HG03520 (cell line): Measurements from ENCODE around the gene TMEM178B.
"Not testable (repeated sequence)": the region's sequence is repeated elsewhere in the genome, so short reads cannot be mapped to it uniquely, and the experiment has no call there.

ENCODE experiments used
- ATAC-seq: cut with Tn5 transposase; IDR thresholded peaks from one replicate; pipeline ENCODE4 v1.9.1; 2021; ENCODE audit warnings: mild to moderate bottlenecking, moderate library complexity; ENCODE audit not compliant: unreplicated experiment

Gene TMEM178B

DNA sequence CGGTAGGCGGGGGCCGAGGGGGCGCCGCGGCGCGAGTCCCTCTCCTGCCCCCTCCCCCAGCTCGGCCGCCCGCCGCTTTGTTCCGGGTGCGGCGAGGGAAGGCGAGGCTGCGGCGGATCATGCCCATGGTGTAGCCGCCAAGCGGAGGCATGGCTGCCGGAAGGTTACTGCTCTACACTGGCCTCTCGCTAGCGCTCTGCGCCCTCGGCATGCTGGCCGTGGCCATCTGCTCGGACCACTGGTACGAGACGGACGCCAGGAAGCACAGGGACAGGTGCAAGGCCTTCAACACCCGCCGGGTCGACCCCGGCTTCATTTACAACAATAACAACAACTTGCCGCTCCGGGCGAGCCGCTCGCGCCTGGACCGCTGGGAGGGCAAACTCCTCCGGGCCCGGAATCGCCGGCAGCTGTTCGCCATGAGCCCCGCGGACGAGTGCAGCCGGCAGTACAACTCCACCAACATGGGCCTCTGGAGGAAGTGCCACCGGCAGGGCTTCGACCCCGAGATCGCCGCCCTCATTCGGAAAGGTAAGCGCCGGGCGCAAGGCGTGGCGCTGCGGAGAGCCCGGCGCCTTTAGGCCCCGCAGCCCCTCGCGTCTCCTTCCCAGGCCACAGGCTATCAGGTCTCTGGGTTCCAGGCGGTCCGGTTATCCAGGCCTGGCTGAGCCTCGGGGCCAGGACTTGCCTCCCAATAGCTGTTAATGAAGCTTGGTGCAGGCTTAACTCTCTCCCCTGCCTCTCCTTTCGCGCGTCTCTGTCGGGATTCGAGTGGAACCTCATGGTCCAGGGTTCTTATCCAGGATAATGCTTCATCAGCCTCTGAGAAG is 513 bp downstream of the TMEM178B start:
- no peak for ATAC-seq

DNA sequence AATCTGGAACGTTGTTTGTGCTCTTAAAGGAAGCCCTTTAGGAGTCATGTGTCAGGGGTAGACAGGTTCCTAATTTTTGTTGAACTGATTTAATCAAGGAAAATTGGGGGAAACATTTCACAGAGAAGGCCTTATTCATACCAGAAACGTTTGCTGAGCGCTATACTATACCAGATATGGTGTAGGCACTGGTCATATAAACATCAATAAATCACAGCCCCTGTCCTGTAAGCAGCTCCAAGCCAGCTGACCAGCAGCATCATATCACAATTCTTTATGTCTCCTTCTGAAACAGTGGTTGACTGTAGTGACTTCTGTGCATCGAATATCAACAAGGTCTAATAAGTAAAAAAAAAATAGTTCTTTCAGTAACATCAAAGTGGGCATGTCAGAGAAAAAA is 1.1 kb downstream of the TMEM178B start:
- ATAC-seq = no peak

DNA sequence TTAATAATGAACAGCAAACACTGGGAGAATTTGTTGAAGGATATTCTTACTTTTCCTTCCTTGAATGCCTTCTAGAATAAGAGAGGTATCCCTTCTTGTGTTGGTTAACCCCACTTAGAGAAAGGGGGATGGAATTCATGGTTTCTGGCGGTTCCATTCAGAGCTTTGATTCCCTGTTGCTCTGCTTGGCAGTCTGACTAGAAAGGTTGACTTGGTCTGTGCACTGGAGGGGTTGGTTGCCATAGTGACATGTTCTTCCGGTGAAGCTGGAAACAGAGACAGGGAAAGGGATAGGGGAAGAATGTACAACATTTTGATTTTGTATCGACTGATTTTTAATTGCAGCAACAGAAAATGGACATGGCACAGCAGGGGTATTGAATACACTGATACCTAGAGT is 2.5 kb downstream of the TMEM178B start:
- ATAC-seq = no peak

DNA sequence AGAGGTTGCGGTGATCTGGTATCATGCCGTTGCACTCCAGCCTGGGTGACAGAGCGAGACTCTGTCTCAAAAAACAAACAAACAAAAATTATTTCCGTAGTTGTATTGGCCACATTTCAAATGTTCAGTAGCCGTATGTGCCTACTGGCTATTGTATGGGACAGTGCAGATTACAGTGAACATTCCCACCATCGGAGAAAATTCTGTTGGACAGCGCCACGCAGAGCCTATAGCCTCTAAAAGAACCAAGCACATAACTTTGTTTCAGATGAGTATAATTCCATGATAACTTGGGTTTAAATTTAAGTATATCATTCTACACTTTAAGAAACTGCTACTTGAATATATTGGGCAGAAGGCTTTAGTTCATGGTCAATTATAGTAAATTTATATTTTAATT is 5.4 kb downstream of the TMEM178B start:
- ATAC-seq = no peak

DNA sequence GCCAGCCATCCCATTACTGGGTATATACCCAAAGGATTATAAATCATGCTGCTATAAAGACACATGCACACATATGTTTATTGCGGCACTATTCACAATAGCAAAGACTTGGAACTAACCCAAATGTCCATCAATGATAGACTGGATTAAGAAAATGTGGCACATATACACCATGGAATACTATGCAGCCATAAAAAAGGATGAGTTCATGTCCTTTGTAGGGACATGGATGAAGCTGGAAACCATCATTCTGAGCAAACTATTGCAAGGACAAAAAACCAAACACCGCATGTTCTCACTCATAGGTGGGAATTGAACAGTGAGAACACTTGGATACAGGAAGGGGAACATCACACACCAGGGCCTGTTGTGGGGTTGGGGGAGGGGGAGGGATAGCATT is 15.6 kb downstream of the TMEM178B start:
- not testable (repeated sequence) for ATAC-seq

DNA sequence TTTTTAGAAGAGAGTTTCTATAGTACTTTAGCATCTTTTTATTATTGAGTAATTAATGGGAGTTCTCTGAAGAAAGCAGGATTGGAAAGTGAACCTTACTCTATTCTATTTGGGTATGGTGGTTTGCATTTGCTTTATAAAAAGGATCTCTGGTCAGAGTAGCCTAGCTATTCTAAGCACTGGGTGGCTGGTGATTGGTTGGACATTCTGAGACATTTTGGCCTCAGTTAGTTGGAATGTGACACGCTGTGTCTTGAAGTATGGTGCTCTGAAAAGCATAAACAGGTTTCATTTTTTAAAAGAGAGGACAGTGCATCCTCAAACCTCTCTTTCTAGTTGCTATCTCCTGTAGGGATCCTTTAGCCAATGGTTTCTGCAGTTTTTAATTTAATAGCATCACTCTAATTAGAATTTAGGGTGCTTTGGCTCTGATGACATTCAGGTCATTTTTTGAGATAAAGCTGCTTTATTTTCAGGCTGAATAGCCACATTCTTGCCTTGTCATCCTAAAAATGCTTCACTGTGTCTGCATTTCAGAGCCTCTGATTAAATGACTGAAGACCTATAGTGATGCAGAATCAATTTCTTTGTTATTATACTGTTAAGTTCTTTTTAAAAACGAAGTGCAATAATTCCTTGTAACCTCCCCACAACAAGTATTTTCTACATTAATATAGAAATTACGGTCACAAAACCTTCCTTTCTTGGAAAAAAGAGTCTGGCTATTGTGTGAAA is 20.6 kb downstream of the TMEM178B start:
- ATAC-seq = no peak

DNA sequence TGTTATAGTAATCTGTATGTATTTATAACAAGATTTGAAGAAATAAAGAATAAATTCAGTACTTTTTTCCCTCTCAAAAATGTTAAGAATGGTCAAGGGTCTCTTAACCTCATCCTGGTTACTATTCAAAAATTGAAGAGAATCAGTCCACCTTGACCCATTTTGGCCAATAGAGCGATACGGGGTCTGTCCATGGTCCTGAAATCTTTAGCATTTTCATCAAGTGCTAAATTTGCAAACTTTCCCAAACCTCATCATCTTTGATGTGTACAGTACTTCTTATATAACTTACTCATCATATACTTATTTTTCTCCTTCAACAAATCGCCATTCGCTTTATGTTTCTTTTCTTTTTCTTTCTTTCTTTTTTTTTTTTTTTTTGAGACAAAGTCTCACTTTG is 23.6 kb downstream of the TMEM178B start:
- no peak for ATAC-seq

DNA sequence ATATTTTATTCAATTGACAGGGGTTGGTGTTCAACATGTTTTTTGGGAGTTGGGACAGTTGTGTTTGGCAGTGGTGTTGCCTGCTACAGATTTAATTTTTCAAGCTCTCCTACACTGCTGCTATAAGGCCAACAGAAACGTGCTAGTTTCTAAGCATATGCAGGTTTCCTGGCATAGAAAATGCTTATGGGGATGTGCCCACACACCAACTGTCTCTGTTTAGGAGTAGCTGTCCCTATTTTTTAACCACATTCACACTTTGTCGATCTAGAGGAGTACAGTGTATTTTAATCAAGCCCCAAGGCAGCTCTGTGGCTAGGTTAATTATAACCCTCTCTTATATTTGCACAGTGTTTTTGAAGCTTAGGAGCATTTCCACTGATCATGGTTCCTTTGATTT is 28.6 kb downstream of the TMEM178B start:
- ATAC-seq = no peak

DNA sequence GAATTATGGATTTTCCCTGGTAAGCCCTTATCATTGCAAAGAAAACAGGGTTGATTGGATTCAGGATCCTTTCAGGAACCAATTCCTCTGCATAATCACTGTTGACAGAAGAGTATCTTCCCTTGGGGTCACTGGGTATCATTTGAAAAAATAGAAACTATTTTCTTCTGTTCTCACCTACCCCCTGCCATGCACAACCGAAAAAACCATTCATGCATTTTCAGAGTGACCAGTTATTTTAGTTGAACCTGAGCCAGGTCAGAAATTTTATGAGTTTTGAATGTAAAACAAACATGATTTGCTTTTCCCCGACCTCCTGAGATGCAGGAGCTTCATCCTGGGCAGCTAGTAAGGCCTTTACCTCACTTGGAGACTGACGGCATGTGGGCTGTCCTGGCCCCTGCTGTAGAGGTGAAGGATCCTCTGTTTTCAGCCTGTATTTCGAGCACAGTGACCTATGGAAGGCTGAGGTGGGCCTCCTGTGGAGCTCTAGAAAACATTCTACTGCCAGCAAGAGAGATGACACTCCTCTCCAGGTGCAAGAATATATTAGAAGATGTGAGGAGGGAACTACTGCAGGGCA is 30.1 kb downstream of the TMEM178B start:
- ATAC-seq = no peak

DNA sequence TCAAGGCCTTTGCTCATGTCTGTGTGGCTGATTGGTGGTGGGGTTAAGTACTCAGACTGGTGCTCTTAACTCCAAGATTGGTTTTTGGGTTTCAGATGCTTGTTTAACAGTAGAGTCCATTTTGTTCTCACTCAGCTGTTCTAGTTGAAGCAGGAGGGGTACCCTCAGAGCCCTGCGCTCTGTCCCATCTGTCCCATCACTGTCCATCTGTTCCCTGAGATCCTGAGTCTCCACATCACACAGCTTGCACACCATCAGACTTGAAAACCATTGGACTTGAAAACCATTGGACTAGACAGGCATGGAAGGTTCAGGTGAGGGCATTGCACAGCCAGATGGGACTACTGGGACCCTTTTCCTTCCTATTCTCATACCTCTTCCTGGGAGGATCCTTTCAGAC is 39.3 kb downstream of the TMEM178B start:
- no peak for ATAC-seq

DNA sequence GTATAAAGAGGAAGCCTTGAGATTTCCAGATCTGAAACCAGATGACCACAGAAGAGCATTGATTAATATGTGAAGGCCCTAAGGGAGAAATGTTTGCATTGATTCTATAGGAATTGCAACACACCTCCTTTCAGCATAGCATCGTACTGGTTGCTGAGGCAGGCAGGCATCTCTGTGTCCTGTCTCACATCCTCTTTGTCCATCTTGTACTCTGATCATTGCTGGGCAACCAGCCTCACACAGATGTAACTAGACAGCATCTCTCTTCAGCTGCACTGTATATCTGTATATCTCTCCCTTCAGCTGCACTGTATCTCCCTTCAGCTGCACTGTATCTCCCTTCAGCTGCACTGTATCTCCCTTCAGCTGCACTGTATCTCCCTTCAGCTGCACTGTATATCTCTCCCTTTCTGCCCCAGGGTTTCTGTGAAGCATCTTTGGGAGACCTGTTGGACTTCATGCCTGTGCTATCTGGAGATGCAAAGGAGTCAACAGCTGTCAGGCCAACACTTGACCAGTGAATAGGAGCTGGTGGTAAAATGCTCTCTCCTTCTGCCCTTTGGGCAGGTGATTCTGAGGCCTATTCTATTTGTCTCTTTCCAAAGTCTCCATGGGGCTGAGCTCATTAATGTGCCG is 40.3 kb downstream of the TMEM178B start:
- ATAC-seq = no peak

DNA sequence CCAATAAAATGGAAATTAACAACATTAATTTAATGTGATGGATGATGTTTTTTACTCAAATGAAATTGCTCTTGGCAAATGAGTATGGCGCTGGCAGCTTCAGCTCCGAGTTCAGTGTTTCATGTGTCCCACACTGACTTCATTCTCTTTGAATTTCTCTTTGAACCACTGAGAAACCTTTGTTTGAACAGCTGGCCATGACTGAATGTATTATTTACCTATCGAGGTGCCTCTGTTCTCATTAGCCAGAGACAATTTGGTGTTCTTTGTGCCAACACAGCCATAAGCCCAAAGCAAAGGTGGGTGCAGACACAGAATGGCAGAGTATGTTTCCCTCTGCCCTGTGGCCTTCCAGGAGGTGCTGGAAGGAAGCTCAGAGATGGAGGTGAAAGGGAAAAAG is 42.1 kb downstream of the TMEM178B start:
- ATAC-seq = no peak

DNA sequence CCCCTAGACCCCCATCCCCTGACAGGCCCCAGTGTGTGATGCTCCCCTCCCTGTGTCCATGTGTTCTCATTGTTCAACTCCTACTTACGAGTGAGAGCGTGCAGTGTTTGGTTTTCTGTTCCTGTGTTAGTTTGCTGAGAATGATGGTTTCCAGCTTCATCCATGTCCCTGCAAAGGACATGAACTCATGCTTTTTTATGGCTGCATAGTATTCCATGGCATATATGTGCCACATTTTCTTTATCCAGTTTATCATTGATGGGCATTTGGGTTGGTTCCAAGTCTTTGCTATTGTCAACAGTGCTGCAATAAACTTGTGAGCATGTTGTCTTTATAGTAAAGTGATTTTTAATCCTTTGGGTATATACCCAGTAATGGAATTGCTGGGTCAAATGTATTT is 42.8 kb downstream of the TMEM178B start:
- not testable (repeated sequence) for ATAC-seq

DNA sequence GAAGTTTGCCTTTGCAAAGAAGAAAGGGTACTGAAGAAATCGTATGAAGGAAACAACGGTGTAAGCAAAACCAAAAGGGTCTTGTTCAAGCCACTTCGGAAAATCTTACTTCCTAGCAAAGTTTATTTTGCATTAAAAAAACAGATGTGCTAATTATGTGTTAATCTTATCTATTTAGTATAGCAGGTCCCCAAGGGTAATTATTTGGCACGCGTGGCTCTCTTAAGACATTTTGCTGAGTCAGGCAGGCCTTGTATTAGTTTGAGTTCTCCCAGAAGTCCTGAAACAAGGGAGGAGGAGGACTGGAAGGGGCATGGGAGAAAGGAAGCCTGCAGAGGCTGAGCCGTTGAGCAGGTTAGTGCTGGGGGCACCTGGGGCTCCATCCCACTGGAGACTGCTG is 44.9 kb downstream of the TMEM178B start:
- no peak for ATAC-seq

DNA sequence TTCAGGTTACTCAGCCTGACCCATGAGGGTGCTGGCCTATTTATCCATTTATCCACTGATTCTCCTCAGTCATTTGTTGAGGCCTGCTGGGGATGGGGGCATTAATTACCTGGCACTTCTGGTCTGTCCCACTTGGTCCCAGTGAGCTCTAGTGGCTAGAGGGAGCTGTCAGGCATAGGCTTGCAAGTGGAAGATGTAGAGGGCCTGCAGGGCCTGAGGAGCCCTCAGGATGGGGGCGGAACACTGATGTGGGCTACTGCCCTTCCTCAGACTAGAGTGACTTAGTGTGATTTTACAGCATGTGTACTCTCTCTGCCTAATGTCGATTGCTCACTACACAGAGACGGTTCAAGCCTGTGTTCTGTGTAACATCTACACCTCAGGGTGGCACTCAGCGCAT is 45.3 kb downstream of the TMEM178B start:
- ATAC-seq = no peak

DNA sequence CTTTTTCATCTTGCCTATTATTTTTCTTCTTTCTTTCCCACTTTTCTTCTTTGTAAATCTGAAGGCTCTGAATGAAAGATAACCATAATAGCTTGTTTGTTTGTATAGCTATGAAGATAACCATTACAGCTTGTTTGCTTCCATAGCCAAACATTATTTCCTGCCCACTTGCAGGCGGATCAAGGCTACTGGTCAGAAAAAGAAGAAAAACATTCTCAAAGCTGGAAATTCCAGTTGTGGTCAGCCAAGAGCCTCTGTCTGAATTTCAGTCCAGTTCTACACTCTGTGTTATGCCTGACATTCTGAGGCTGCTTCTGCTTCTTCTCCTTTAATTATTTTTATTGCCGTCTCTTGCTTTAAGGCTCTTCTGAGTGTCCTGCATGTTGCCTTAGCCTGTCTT is 48.9 kb downstream of the TMEM178B start:
- no peak for ATAC-seq

DNA sequence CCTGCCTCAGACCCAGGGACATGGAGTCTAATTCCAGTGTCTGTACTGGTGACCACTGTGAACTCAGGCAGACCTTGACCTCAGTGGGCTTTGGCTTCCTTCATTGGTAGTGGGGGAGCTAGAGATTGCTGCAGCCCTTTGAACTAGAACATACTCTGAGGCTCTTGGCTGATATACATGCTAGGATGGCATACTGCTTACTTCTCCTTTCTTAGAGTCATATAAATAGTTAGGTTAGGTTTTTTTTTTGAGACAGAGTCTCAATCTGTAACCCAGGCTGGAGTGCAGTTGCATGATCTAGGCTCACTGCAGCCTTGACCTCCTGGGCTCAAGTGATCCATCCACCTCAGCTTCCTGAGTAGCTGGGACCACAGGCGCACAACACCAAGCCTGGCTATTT is 49.7 kb downstream of the TMEM178B start:
- ATAC-seq = no peak

DNA sequence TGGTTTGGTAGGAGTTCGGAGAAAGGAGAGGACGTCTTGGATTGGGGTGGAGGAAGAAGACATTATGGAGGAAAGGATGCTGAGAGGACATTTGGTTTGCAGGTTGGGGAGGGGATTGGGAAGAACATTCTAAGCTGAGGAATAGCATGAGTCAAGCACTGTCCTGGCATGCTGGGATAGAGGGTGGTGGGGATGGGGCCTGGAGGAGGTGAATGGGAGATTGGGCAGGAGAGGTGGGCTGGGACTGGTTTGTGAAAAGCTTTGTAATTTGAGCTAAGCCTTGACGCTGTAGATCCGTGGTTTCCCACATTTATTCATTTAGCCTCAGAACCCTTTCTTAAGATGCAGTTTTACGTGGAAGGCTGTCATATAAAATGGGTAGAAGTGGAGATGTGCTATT is 52.2 kb downstream of the TMEM178B start:
- no peak for ATAC-seq

DNA sequence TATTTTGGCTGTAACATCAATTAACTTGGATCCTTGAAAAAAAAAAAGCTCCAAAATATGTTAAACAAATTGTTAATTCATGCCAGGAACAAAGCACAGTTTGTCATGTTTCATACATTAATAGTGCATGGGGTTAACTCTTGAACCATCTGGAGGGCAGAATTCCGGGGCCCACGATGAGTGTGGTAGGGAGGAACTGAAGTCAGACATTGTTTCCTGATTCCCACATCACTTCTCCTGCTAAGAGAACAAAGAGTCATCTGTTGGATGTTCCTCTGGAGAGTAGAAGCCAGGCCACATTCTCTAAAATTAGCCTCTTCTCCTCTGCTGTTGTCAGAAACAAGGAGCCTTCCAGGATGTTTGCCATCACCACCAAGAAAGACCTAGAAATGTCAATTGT is 54.6 kb downstream of the TMEM178B start:
- no peak for ATAC-seq

DNA sequence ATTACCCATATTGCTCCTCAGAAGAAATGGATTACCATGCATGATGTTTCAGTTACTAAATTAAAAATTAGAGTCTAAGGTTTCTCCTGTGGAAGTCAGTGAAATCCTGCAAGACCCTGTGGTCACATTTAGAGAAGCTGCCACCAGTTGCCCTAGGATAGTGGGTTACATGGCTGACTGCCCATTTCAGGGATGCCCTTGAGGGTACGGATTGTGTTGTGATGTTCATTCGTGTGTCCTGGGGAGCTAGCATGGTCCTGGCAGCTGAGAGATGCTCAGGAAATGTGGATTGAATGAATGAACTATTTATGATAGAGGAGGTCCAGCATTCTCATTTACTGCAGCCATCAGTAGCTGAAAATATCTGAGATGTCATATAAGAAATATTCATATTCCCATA is 55.1 kb downstream of the TMEM178B start:
- no peak for ATAC-seq

DNA sequence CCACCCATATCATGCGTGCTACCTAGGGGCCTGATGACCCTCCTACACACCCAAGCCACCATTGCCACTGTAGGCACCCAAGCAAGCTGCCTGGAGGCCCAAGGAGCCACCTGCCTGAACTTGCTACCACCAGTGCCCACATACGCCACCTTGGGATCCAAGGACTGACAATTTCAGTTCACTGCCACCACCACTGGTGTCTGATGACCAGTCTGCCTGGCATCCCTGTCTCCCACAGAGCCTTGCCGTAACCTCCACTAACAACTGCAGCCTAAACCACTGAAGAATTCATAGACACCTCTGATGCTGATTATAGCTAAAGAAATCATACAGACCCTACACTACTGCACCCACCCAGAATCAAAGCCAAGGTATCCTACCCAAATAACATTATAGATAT is 58.8 kb downstream of the TMEM178B start:
- no peak for ATAC-seq

DNA sequence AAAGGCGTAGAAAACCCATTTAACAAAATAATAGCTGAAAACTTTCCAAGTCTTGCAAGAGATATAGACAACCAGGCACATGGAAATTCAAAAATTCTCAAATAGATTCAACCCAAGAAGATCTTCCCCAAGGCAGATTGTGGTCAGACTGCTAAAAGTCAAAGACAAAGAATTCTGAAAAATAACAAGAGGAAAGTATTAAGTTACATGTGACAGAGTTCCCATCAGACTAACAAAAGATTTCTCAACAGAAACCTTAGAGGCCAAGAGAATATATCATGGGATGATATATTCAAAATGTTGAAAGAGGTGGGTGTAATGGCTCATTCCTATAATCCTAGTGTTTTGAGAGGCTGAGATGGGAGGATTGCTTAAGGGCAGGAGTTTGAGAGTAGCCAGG is 59.8 kb downstream of the TMEM178B start:
- ATAC-seq = no peak
